WTC11 (cell line): ENCODE measurements around the gene IL2RG.

Experiments
- CREB1 ChIP-seq: sonication (generic); formaldehyde crosslinking; IDR thresholded peaks from 2 replicates; pipeline ENCODE4 v1.8.0; 2023; ENCODE audit warnings: mild to moderate bottlenecking, missing genetic modification reagents
- NFYB ChIP-seq: sonication (generic); formaldehyde crosslinking; conservative IDR thresholded peaks from 2 replicates; pipeline ENCODE4 v1.8.0; 2022; ENCODE audit warnings: low read depth, missing genetic modification reagents
- ZNF232 ChIP-seq: sonication (generic); formaldehyde crosslinking; IDR thresholded peaks from 2 replicates; pipeline ENCODE4 v1.8.0; 2022; ENCODE audit warnings: mild to moderate bottlenecking, missing genetic modification reagents
- ZNF416 ChIP-seq: fragments of 250-450 bp; sonication (Bioruptor Pico); IDR thresholded peaks from 2 replicates; pipeline ENCODE4 v1.9.0; 2021; ENCODE audit warnings: mild to moderate bottlenecking, inconsistent platforms
- TF ChIP-seq, protein P1 (sequence below): sonication (generic); formaldehyde crosslinking; IDR thresholded peaks from 2 replicates; pipeline ENCODE4 v1.8.1; 2022; ENCODE audit warnings: missing genetic modification reagents, borderline replicate concordance
- TF ChIP-seq, protein P2 (sequence below): sonication (generic); formaldehyde crosslinking; IDR thresholded peaks from 2 replicates; pipeline ENCODE4 v1.8.0; 2022; ENCODE audit warnings: mild to moderate bottlenecking, missing genetic modification reagents
- TF ChIP-seq, protein P3 (sequence below): fragments of 200-600 bp; IDR thresholded peaks from 2 replicates; pipeline ENCODE4 v1.8.0; 2022; ENCODE audit warnings: antibody characterized with exemption
- TF ChIP-seq, protein P4 (sequence below): fragments of 250-450 bp; sonication (Bioruptor Pico); IDR thresholded peaks from 2 replicates; pipeline ENCODE4 v1.9.0; 2021; ENCODE audit warnings: moderate library complexity, mild to moderate bottlenecking, inconsistent platforms, borderline replicate concordance
- TF ChIP-seq, protein P5 (sequence below): sonication (generic); formaldehyde crosslinking; conservative IDR thresholded peaks from 2 replicates; pipeline ENCODE4 v1.8.1; 2022; ENCODE audit warnings: mild to moderate bottlenecking, missing genetic modification reagents

DNA sequence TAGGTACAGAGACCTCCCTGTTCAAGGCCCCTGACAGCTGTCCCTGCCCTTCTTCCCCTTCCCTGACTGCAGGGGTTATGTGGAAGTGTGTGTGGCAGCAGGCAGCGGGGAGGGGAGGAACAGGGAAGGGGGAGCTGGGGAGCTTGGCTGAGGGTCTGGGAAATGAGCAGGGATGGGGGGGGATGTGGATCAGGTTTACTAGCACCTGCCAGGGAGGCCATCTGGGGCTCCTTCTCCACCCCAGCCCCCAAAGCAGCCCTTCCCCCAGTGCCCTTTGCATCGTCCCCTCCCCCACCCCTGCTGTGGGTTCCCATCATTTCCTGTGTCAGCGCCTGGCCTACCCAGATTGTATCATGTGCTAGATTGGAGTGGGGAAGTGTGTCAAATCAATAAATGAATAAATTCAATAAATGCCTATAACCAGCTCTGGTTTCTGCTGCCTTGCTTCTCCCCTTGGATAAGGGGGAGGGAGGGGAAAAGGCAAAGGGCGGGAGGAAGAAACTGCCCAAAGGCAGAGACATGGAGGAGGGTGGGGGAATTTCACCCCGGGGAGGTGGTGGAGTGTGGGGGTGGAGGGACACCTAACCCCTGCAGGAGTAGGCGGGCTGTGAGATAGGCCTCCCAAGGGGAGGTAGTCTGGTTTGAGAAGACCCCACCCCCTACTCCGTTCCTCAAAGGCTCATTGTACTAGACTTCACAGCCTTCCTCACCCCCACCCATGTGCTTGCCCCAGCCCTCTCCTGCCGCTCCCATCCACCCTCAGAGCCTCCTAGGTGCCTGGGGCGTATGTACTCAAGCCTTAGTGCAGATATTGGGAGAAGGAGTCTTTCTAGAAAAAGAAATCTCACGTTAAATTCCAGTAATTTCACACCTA is 8.0 kb downstream of the IL2RG start:
- TF ChIP-seq ZNF416 (CRISPR knock-in tag) = no peak
- TF ChIP-seq, protein P1, sequence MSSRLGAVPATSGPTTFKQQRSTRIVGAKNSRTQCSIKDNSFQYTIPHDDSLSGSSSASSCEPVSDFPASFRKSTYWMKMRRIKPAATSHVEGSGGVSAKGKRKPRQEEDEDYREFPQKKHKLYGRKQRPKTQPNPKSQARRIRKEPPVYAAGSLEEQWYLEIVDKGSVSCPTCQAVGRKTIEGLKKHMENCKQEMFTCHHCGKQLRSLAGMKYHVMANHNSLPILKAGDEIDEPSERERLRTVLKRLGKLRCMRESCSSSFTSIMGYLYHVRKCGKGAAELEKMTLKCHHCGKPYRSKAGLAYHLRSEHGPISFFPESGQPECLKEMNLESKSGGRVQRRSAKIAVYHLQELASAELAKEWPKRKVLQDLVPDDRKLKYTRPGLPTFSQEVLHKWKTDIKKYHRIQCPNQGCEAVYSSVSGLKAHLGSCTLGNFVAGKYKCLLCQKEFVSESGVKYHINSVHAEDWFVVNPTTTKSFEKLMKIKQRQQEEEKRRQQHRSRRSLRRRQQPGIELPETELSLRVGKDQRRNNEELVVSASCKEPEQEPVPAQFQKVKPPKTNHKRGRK (CRISPR knock-in tag) = no peak
- TF ChIP-seq ZNF232 = no peak
- TF ChIP-seq, protein P2, sequence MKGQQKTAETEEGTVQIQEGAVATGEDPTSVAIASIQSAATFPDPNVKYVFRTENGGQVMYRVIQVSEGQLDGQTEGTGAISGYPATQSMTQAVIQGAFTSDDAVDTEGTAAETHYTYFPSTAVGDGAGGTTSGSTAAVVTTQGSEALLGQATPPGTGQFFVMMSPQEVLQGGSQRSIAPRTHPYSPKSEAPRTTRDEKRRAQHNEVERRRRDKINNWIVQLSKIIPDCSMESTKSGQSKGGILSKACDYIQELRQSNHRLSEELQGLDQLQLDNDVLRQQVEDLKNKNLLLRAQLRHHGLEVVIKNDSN (CRISPR knock-in tag) = no peak
- TF ChIP-seq, protein P3, sequence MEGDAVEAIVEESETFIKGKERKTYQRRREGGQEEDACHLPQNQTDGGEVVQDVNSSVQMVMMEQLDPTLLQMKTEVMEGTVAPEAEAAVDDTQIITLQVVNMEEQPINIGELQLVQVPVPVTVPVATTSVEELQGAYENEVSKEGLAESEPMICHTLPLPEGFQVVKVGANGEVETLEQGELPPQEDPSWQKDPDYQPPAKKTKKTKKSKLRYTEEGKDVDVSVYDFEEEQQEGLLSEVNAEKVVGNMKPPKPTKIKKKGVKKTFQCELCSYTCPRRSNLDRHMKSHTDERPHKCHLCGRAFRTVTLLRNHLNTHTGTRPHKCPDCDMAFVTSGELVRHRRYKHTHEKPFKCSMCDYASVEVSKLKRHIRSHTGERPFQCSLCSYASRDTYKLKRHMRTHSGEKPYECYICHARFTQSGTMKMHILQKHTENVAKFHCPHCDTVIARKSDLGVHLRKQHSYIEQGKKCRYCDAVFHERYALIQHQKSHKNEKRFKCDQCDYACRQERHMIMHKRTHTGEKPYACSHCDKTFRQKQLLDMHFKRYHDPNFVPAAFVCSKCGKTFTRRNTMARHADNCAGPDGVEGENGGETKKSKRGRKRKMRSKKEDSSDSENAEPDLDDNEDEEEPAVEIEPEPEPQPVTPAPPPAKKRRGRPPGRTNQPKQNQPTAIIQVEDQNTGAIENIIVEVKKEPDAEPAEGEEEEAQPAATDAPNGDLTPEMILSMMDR = no peak
- TF ChIP-seq, protein P4, sequence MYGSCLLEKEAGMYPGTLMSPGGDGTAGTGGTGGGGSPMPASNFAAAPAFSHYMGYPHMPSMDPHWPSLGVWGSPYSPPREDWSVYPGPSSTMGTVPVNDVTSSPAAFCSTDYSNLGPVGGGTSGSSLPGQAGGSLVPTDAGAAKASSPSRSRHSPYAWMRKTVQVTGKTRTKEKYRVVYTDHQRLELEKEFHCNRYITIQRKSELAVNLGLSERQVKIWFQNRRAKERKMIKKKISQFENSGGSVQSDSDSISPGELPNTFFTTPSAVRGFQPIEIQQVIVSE (CRISPR knock-in tag) = no peak
- TF ChIP-seq, protein P5, sequence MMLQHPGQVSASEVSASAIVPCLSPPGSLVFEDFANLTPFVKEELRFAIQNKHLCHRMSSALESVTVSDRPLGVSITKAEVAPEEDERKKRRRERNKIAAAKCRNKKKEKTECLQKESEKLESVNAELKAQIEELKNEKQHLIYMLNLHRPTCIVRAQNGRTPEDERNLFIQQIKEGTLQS (CRISPR knock-in tag) = no peak
- no peak for TF ChIP-seq NFYB (CRISPR knock-in tag)
- TF ChIP-seq CREB1 (CRISPR knock-in tag) = no peak
